K562 (cell line): Measurements from ENCODE around the gene EME2. TPM values are rescaled to one million over a fixed set of nuclear protein-coding genes. Genes with fewer than 3 reads are reported as not detected.

Source experiments
- FOSL1 ChIP-seq: fragments of 200-800 bp; sonication (Bioruptor generic); conservative IDR thresholded peaks from 2 replicates; pipeline ENCODE4 v1.6.1; 2016; ENCODE audit warnings: missing genetic modification characterization, missing compliant biosample characterization
- MAFG ChIP-seq: fragments of 450-650 bp; conservative IDR thresholded peaks from 2 replicates; pipeline ENCODE4 v1.6.1; 2016; ENCODE audit warnings: missing genetic modification characterization, missing compliant biosample characterization
- MEF2D ChIP-seq: conservative IDR thresholded peaks from 2 replicates; pipeline ENCODE4 v1.6.1; 2016; ENCODE audit warnings: low read depth, missing genetic modification characterization, missing compliant biosample characterization
- MTA2 ChIP-seq: fragments of 450-650 bp; IDR thresholded peaks from 2 replicates; pipeline ENCODE4 v1.6.1; 2016; ENCODE audit warnings: low read depth
- NELFE ChIP-seq: IDR thresholded peaks from 2 replicates; pipeline ENCODE4 v1.6.1; 2011; ENCODE audit warnings: mild to moderate bottlenecking; ENCODE audit not compliant: insufficient read depth, insufficient read length
- PML ChIP-seq: IDR thresholded peaks from 2 replicates; pipeline ENCODE4 v1.6.1; 2012; ENCODE audit warnings: low read length, inconsistent platforms
- RAD21 ChIP-seq, 2 experiments: fragments of 250-450 bp in 1 of 2; fragments of 450-650 bp in 1 of 2; sonication (Bioruptor Pico) in 1 of 2; formaldehyde crosslinking in 1 of 2; IDR thresholded peaks in 1 of 2; conservative IDR thresholded peaks in 1 of 2; 2 replicates each; pipeline versions ENCODE4 v1.4.0 to v1.8.0; 2020 to 2022; ENCODE audit warnings: mild to moderate bottlenecking in 2 of 2, moderate library complexity in 1 of 2
- TBP ChIP-seq: optimal IDR thresholded peaks from 2 replicates; pipeline ENCODE3; 2011; ENCODE audit warnings: low read depth, low read length, improper control_type of control experiment
- THRAP3 ChIP-seq: fragments of 450-650 bp; IDR thresholded peaks from 2 replicates; pipeline ENCODE4 v1.6.1; 2016; ENCODE audit warnings: mild to moderate bottlenecking, inconsistent platforms, borderline replicate concordance
- USF2 ChIP-seq: sonication (generic); formaldehyde crosslinking; IDR thresholded peaks from 2 replicates; pipeline ENCODE4 v1.5.0; 2020; ENCODE audit warnings: missing genetic modification reagents
- XRCC3 ChIP-seq: fragments of 450-650 bp; IDR thresholded peaks from 2 replicates; pipeline ENCODE4 v1.6.1; 2017; ENCODE audit warnings: mild to moderate bottlenecking, moderate library complexity
- ZNF280B ChIP-seq: fragments of 250-450 bp; sonication (Bioruptor Pico); IDR thresholded peaks from 2 replicates; pipeline ENCODE4 v1.5.1; 2021; ENCODE audit warnings: mild to moderate bottlenecking
- ZNF764 ChIP-seq: fragments of 250-450 bp; sonication (Bioruptor Pico); IDR thresholded peaks from 2 replicates; pipeline ENCODE4 v1.4.0; 2020; ENCODE audit warnings: low read depth, mild to moderate bottlenecking, moderate library complexity
- polyA plus RNA-seq, 8 experiments: library from polyadenylated mRNA; depleted of rRNA in 4 of 8; stranded (reverse) in 5 of 8; unstranded in 3 of 8; fragments of >200 nt; fragmentation: Nextera tagmentation in 2 of 8; fragmentation: Illumina TruSeq in 1 of 8; extraction: Ambion mirVana in 2 of 8; extraction: Trizol in 1 of 8; gene quantifications; 2 replicates each; pipeline versions ENCODE4 v1.2.1 to v1.2.3, GENCODE V29; 2011 to 2014; ENCODE audit warnings: inconsistent platforms in 1 of 8, missing spikeins in 1 of 8
- total RNA-seq, 7 experiments: library from RNA; depleted of rRNA in 6 of 7; stranded (reverse); fragments of >200 nt in 6 of 7; fragmentation: Illumina TruSeq in 2 of 7; extraction: Trizol in 2 of 7; gene quantifications; 2 replicates each; pipeline versions ENCODE4 v1.2.1 to v1.2.3, GENCODE V29; 2011 to 2021; ENCODE audit warnings: low replicate concordance in 1 of 7
- TF ChIP-seq, protein P1 (sequence below): sonication (generic); formaldehyde crosslinking; IDR thresholded peaks from 2 replicates; pipeline ENCODE4 v1.8.1; 2023; ENCODE audit warnings: mild to moderate bottlenecking, missing genetic modification reagents
- TF ChIP-seq, protein P2 (sequence below), 2 experiments: IDR thresholded peaks; 2 replicates each; pipeline ENCODE4 v1.6.1; 2011; ENCODE audit warnings: borderline replicate concordance in 1 of 2, control low read depth in 1 of 2, low read depth in 1 of 2, low read length in 1 of 2, mild to moderate bottlenecking in 1 of 2, mixed read lengths in 1 of 2, moderate library complexity in 1 of 2; ENCODE audit not compliant: insufficient read depth in 1 of 2, insufficient read length in 1 of 2, poor library complexity in 1 of 2, severe bottlenecking in 1 of 2; ENCODE audit errors: extremely low read depth in 1 of 2
- TF ChIP-seq, protein P3 (sequence below): sonication (generic); formaldehyde crosslinking; IDR thresholded peaks from 2 replicates; pipeline ENCODE4 v1.8.0; 2022; ENCODE audit warnings: missing genetic modification reagents, mild to moderate bottlenecking, borderline replicate concordance
- TF ChIP-seq, protein P4 (sequence below): fragments of 250-450 bp; sonication (Bioruptor Pico); IDR thresholded peaks from 2 replicates; pipeline ENCODE4 v1.5.0; 2020; ENCODE audit warnings: mild to moderate bottlenecking, borderline replicate concordance

EME2 gene
- total and polyA plus RNA-seq, 9 of the 15 experiments (the other 6 are each of a cell fraction or from before 2014, with no cell fraction given), result 0.35 to 19.9 (median 3.5) TPM

DNA sequence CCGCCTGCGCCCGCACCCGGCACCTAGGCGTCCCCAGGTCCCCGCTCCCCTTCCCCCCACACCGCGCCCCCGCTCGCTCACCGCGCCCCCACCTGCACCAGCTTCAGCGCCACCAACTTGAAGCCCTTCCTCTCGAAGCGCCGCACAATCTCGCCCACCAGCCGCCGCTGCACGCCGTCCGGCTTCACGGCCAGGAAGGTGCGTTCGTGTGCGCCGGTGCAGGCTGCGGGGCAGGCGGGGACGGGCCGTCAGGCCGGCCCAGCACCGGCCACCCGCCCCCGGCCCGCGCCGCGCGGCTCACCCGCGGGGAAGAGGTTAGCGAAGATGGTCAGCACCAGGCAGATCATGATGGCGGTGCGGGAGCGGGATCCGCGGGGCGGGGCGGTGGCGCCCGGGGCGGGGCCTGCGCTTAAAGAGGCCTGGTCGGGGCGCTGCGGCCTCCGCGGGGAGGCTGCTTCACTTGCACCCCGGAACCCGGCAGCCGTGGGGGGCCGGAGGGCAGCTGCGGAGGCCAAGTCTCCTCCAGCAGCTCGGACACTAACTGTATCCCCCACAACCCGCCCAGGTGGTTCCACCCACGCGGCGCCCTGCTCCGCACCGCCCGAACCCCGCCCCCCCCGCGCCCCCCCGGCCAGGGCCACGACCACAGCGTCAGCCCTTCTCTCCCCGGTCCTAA, 1.3 kb upstream of the EME2 start, which contains the start of gene NME3 (continued):
- TF ChIP-seq, protein P1, sequence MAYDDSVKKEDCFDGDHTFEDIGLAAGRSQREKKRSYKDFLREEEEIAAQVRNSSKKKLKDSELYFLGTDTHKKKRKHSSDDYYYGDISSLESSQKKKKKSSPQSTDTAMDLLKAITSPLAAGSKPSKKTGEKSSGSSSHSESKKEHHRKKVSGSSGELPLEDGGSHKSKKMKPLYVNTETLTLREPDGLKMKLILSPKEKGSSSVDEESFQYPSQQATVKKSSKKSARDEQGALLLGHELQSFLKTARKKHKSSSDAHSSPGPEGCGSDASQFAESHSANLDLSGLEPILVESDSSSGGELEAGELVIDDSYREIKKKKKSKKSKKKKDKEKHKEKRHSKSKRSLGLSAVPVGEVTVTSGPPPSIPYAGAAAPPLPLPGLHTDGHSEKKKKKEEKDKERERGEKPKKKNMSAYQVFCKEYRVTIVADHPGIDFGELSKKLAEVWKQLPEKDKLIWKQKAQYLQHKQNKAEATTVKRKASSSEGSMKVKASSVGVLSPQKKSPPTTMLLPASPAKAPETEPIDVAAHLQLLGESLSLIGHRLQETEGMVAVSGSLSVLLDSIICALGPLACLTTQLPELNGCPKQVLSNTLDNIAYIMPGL, result no peak
- TF ChIP-seq XRCC3 (no peak), PML (no peak), TBP (peak; percentile 39), ZNF280B (CRISPR knock-in tag) (no peak), THRAP3 (no peak), ZNF764 (CRISPR knock-in tag) (no peak), FOSL1 (no peak), MTA2 (no peak), MAFG (tag) (no peak), NELFE (no peak), RAD21 (CRISPR knock-in tag; conservative IDR thresholded peaks at IDR 0.05 in 1 of 2, IDR thresholded peaks at IDR 0.05 in 1 of 2) (no peak), MEF2D (tag) (no peak), USF2 (CRISPR knock-in tag) (no peak)
- TF ChIP-seq, protein P2, sequence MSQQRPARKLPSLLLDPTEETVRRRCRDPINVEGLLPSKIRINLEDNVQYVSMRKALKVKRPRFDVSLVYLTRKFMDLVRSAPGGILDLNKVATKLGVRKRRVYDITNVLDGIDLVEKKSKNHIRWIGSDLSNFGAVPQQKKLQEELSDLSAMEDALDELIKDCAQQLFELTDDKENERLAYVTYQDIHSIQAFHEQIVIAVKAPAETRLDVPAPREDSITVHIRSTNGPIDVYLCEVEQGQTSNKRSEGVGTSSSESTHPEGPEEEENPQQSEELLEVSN (IDR thresholded peaks at IDR 0.05; ENCODE audit: borderline replicate concordance in 1 of 2, extremely low read depth in 1 of 2, insufficient read depth in 1 of 2, insufficient read length in 1 of 2, low read depth in 1 of 2, low read length in 1 of 2, poor library complexity in 1 of 2, severe bottlenecking in 1 of 2), result peak in 1 of 2 experiments; percentile 10
- TF ChIP-seq, protein P3, sequence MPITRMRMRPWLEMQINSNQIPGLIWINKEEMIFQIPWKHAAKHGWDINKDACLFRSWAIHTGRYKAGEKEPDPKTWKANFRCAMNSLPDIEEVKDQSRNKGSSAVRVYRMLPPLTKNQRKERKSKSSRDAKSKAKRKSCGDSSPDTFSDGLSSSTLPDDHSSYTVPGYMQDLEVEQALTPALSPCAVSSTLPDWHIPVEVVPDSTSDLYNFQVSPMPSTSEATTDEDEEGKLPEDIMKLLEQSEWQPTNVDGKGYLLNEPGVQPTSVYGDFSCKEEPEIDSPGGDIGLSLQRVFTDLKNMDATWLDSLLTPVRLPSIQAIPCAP (CRISPR knock-in tag), result no peak
- TF ChIP-seq, protein P4, sequence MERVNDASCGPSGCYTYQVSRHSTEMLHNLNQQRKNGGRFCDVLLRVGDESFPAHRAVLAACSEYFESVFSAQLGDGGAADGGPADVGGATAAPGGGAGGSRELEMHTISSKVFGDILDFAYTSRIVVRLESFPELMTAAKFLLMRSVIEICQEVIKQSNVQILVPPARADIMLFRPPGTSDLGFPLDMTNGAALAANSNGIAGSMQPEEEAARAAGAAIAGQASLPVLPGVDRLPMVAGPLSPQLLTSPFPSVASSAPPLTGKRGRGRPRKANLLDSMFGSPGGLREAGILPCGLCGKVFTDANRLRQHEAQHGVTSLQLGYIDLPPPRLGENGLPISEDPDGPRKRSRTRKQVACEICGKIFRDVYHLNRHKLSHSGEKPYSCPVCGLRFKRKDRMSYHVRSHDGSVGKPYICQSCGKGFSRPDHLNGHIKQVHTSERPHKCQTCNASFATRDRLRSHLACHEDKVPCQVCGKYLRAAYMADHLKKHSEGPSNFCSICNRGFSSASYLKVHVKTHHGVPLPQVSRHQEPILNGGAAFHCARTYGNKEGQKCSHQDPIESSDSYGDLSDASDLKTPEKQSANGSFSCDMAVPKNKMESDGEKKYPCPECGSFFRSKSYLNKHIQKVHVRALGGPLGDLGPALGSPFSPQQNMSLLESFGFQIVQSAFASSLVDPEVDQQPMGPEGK (CRISPR knock-in tag), result no peak
